B cell (primary cell): Measurements from ENCODE around the gene FRMD8.

Experiments used
- CTCF ChIP-seq: fragments of 200-600 bp; IDR thresholded peaks from one replicate; pipeline ENCODE4 v1.8.0; 2022; ENCODE audit warnings: antibody characterized with exemption, mild to moderate bottlenecking
- EZH2 ChIP-seq: IDR thresholded peaks from 2 replicates; pipeline ENCODE4 v1.6.1; 2012; ENCODE audit warnings: borderline replicate concordance, low read depth, mild to moderate bottlenecking, moderate library complexity, low read length; ENCODE audit not compliant: insufficient read depth, poor library complexity, severe bottlenecking

GRCh38 chr11:65379698-65380459, 6.6 kb upstream of the FRMD8 start:
- no peak for TF ChIP-seq CTCF
- TF ChIP-seq EZH2: no peak
